Stimulated activated CD4-positive, alpha-beta T cell treated with anti-CD3 and anti-CD28 coated beads, TNF-alpha, amount 100 ng/mL, for 4 hours (primary cell): ENCODE data around the gene PLA1A.
"Not testable (repeated sequence)": the region's sequence is repeated elsewhere in the genome, so short reads cannot be mapped to it uniquely, and the experiment has no call there.

Source experiments
- DNase-seq, 3 experiments: peaks; one replicate each; pipeline ENCODE4 v3.0.0-alpha.2; 2020; ENCODE audit warnings: low read depth in 3 of 3

Gene PLA1A

GRCh38 chr3:119579366-119580066 lies 18.2 kb upstream of the PLA1A start, which contains the start of gene ADPRH:
ADPRH (plus strand) TSS chr3:119579492; CDS start chr3:119582170, 2,678 bp downstream.
- DNase-seq: peak in 2 of 3 experiments; percentile 12 to 44

- DNase-seq: no peak
Measured at GRCh38 chr3:119580067-119580760, 17.5 kb upstream of the PLA1A start.

DNA sequence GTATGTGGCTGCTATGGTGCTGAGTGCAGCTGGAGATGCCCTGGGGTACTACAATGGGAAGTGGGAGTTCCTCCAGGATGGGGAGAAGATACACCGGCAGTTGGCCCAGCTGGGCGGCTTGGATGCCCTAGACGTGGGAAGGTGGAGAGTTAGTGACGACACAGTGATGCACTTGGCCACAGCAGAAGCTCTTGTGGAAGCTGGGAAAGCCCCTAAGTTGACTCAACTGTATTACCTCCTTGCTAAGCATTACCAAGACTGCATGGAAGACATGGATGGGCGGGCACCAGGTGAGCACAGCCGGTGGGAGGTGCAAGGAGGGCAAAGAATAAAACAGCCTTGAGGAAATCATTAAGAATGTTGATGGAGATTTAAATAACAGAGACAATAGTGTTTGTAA lies 15.5 kb upstream of the PLA1A start:
- DNase-seq: peak in 1 of 3 experiments; percentile 9

DNA sequence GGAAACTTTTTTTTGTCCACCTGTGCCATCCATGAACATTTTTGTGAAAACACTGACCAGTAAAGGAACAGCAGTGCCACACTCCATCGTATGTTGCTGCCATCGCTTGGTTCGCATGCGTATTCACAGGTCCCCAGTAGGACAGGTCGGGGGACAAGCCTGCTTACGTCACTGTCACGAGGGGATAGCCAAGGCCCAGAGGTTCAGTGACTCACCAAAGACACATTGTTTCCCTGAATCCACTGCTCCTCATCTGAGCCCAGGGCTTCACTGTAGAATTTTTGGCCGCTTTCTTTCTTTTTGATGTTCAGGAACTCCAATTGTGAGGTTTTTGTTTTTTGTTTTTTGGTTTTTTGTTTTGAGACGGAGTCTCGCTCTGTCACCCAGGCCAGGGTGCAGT lies 12.5 kb upstream of the PLA1A start:
- no peak for DNase-seq

- DNase-seq: no peak
Measured at GRCh38 chr3:119585856-119586570, 11.7 kb upstream of the PLA1A start.

DNA sequence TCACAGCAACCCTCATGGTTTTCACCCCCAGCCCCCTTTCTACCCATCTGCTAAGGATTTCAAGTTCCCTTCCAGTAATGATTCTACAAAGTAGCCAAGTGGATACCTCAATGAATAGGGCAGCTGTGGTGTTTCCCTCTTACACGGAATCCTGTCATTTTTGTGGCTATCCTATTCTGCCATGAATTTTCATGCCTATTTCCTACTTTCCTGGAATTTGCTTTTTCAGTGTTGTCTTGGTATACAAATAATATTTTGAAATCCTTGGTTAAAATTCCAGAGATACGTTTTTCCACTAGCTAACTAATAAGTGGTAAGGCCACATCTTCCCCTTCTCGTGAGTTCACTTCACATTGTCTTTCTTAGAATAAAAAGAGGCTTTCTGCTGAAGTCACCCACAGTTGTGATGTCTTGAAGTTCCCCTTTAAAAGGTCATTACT lies 10.9 kb upstream of the PLA1A start:
- DNase-seq: no peak

- DNase-seq: no peak
Measured at GRCh38 chr3:119588112-119588511, 9.6 kb upstream of the PLA1A start.

- no peak for DNase-seq
Measured at GRCh38 chr3:119589102-119589773, 8.4 kb upstream of the PLA1A start.

DNA sequence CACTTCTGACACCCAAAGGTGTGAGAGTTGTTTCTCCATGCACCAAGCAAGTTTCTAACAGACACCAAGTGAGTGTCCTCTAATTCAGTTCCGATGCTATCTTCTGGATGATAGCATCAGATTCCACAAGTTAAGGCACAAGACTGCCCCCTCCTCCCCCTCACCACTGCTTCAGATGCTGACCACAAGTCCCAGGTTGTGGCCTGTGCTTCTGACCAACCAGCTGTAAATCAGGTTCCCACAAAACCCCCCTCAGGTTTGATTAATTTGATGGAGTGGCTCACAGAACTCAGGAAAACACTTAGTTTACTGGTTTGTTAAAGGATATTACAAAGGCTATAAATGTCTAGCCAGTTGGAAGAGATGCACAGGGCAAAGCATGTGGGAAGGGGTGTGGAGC lies 7.0 kb upstream of the PLA1A start:
- DNase-seq: no peak

GRCh38 chr3:119592861-119593260 lies 4.8 kb upstream of the PLA1A start:
- no peak for DNase-seq

DNA sequence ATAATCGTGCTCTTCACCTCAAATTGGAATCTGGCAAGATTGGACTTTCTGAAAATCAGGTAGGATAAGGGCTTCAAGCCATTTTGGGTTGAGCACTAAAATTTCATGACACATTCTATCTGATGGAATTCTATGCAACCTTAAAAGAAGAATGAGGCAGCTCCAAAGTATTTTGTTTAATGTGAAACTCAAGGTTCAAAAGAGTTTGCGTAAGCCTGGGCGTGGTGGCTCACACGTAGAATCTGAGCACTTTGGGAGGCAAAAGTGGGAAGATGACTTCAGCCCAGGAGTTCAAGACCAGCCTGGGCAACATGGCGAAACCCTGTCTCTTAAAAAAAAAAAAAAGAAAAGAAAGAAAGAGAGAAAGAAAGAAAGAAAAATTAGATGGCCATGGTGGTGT lies 3.6 kb upstream of the PLA1A start:
- DNase-seq: no peak

DNA sequence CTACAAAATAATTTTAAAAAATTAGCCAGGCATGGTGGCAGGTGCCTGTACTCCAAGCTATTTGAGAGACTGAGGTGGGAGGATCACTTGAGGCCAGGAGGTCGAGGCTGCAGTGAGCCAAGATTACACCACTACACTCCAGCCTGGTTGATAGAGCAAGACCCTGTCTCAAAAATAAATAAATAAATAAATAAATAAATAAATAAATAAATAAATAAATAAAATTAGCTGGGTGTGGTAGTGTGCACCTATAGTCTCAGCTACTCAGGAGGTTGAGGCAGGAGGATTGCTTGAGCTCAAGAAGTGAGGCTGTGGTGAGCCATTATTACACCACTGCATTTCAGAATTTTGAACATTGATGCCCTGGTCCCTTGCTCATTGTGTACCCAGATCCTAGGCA lies 2.8 kb upstream of the PLA1A start:
- not testable (repeated sequence) for DNase-seq

GRCh38 chr3:119595639-119596334 lies 1.9 kb upstream of the PLA1A start:
- no peak for DNase-seq

DNA sequence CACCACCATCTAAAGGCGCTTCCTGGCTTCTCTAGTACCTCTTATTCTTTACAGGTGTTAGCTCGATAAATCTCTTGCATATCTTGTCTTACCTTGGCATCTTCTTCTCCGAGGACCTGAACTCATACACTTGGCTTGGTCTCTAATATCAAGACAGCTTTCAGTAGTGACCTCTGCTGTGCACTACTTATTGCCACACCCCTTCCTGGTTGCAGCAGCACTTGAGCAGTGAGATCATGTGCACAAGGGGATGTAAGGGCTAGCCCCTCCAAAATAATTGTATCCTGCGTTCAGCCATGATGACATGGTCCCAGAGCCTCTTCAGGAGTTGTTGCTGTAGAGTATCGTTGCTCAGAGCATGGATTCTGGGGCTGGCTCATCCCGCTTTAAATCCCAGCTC lies 1.3 kb upstream of the PLA1A start:
- no peak for DNase-seq

DNA sequence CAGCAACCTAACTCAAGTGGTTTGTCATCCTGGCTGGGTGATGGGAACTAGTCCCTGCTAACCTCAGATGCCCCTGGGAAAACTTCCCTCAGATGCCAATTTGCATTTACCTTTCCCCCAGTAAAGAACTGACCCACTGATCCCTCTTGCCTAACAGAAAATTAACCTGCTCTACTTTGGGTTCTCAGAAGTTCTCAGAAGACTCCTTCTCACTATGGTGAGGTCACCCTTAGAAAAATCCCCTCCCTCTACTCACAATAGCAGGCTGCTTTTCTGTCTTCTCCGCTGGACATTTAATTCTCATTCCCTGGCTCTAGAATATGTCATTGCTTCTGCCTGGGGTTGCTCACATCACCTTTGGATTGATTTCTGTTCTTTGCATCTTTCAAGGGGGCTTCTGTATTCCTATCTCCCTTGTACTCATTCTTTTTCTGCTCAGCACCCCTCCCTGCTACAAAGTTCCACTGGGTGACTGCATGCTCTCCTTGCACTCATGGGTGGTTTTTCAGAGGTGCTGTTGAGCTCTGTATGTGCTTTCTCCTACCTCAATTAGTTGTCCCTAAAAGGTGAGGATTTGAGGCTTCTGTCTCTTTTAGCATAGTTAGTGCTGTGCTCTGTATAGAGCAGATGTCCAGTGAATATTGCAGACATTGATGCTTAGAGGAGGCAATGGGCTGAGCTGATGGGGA lies 869 bp downstream of the PLA1A start:
- no peak for DNase-seq

GRCh38 chr3:119599558-119600174 lies 2.0 kb downstream of the PLA1A start:
- DNase-seq: no peak

DNA sequence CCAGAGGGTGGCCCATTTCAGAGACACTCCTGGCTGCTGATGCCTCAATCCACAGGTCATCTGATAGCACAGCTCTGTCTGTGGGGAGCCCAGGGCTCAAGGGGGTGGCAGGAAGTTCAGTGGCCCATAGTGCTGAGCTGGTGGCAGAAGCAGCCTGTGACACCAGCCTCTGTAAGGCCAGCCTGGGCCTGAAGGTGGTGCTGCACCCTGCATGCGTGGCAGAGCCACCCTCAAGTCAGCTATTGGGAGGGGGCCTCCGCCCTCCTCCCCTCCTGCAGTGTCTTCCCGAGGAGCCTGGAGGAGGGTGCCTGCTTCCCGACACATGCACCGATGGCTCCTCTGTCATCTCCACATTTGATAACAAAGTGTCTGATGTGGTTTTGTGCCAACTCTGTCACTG lies 3.0 kb downstream of the PLA1A start:
- DNase-seq: no peak

DNA sequence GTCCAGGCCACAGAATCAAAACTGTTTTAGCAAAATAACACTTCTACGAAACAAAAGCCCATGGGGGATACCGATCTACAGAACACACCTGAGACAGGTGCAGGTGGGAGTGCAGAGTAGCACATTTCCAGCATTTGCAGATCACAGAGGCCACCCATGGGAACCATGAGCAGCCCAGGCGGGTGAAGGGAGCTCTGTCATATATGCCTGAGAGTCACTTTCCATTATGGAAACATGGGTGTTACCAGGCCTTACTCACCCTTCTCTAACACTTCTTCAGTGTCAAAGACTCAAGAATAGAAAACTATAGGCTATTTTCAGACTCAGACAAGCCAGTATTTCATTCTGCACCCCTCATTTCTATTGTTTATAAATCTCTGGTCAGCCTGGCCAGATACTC lies 3.5 kb downstream of the PLA1A start:
- no peak for DNase-seq

DNA sequence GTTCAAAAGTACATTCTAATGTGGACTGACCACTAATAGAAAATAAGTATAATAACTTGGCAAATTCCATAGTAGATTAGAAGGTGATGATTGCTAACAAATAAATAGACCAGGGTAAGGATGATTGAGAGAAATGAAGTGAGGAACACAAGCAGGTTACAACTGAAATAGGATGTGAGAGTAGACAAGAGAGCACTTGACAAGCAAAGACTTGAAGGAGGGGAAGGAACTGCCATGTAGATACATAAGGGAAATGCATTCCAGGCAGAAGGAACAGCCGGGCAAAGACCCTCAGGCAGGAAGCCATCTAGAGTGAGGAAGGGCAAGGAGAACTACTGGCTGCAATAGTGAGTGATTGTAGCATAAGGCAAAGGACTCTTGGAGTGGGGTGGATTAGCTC lies 5.0 kb downstream of the PLA1A start:
- DNase-seq: no peak

DNA sequence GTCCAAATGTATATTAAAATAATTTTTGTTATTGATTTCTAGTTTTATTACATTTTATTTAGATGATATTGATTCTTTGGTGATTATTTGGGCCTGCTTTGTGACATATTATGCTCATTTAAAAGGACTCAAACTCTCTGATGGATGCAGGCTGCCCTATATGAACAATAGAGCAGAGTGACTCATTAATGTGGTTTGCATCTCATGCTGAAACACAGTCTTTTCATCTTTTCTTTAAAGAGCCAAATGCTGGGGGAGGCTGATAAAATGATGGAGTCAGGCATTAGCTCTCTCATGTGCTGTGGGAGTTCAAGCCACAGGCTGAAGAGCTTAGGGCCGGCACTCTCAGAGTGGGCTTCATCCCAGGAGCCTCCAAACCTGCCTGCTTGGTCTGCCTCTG lies 7.2 kb downstream of the PLA1A start:
- DNase-seq: no peak
